GM12872 (cell line): ENCODE measurements around the gene PAQR4.

Experiments used
- CTCF ChIP-seq: IDR thresholded peaks from 3 replicates; pipeline ENCODE4 v1.5.1; 2011; ENCODE audit warnings: low read depth, mild to moderate bottlenecking, low read length, moderate library complexity; ENCODE audit not compliant: insufficient read depth

Gene PAQR4

DNA sequence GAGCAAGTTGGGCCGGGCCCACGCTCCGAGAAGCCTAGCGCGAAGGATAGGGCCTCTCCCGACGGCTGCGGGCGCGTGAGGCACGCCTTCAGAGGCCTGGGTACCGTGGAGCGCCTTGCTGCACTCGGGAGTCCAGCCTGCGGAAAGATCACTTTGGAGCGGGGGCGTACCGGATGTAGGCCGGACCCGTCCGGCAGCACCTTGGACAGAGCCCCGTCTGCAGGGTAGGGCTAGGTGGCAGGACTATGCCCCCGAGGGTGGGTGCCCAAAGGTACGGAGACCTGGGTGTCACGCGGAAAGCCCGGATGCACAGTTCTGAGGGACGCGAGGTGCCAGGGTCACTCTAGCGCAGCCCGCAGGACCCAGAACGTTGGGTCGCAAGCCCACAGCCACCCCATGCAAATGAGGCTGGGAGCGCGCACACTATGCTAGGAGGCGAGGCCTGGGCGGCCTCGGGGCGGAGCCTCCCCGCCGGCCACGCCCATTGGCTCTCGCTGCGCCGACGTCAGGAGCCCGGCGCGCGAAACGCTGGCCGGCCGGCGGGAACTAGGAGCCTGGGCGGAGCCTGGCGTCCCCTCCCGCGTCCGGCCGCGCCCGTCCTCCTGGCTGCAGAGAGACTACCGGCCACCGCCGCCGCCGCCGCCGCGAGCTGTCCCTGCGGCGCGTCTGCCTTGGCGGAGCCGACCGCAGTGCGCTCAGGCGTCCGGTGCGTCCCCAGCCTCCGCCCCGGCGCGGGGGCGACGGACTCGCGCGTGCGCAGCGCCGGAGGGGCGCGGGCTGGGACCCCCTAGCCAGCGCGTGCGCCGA is at the start of gene PAQR4:
Gene PAQR4 (plus strand): TSS at position 611 of the 807 bp plus-strand sequence. CDS start 327 bp downstream, outside the sequence.
- TF ChIP-seq CTCF, result no peak

GRCh38 chr16:2919511-2920255 is 49.5 kb upstream of the PAQR4 start:
- peak; percentile 76 for TF ChIP-seq CTCF

DNA sequence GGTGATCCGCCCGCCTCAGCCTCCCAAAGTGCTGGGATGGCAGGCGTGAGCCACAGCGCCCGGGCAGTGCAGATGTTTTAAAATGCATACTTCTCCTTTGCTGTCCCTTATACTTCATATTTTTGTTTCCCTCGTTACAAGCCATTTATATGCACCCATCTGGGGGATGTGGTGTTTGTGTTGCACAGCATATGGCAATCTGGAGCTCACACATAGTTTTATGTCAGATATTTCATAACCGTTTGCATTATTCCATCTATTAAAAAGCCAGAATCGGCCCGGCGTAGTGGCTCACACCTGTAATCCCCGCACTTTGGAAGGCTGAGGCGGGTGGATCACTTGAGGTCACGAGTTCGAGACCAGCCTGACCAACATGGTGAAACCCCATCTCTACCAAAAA is 45.7 kb upstream of the PAQR4 start:
- no peak for TF ChIP-seq CTCF

- no peak for TF ChIP-seq CTCF
Observed at GRCh38 chr16:2924901-2925755, 44.0 kb upstream of the PAQR4 start.

GRCh38 chr16:2925951-2926649 is 43.0 kb upstream of the PAQR4 start:
- TF ChIP-seq CTCF, result no peak

GRCh38 chr16:2926650-2926999 is 42.5 kb upstream of the PAQR4 start:
- no peak for TF ChIP-seq CTCF
